Measurements from ENCODE around the gene IRF3. TPM values are rescaled to one million over a fixed set of nuclear protein-coding genes. Genes with fewer than 3 reads are reported as not detected.

The IRF3 gene
- total and polyA plus RNA-seq, 2 of the 4 experiments (the other 2 are of a cell fraction): 39.6 to 65.2 TPM

DNA sequence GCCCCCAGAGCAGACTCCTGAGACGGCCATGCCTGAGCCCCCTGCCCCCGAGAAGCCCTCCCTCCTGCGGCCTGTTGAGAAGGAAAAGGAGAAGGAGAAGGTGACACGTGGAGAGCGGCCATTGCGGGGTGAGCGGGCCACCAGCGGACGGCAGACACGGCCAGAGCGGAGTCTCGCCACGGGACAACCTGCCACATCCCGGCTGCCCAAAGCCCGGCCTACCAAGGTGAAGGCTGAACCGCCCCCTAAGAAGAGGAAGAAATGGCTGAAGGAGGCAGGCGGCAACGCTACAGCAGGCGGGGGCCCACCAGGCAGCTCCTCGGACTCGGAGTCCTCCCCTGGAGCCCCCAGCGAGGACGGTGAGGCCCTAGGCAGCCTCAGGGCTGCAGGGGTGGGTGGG is 49.8 kb downstream of the IRF3 start:
- Histone ChIP-seq H2AK9ac (replicated peaks; ENCODE audit: low read depth, low read length, poor library complexity) (no peak overlapping the region), H3K4me2 (ENCODE audit: low read depth, low read length) (no peak overlapping the region), H4K20me1 (ENCODE audit: insufficient read depth, low read length) (peaks cover 29% of the 10 kb centered on the region), H3K9ac (ENCODE audit: low read depth, low read length) (no peak overlapping the region), H2BK20ac (ENCODE audit: low read depth, low read length) (no peak overlapping the region), H3K23ac (ENCODE audit: low read depth, low read length) (no peak overlapping the region), H4K91ac (ENCODE audit: insufficient read depth, low read depth, low read length) (no peak overlapping the region), H3K9me1 (ENCODE audit: insufficient read depth, low read length) (peaks cover 10% of the 10 kb centered on the region), H3K27me3 (ENCODE audit: control insufficient read depth, insufficient read depth, low read length) (no peaks in the 10 kb centered on the region), H4K5ac (ENCODE audit: low read depth, low read length) (no peak overlapping the region), H3K56ac (ENCODE audit: extremely low read depth, insufficient read depth, low read length) (no peak overlapping the region), H3K4me3 (ENCODE audit: insufficient read depth, low read depth, low read length) (no peak overlapping the region), H2AK5ac (ENCODE audit: low read depth, low read length) (no peak overlapping the region), H2BK15ac (ENCODE audit: low read depth, low read length) (no peak overlapping the region), H3K14ac (replicated peaks; ENCODE audit: low read depth, low read length) (no peak overlapping the region), H2AFZ (replicated peaks; ENCODE audit: low read length, poor library complexity) (peak overlapping the region; percentile 19), H3K27ac (ENCODE audit: insufficient read depth, low read length) (no peak overlapping the region), H4K8ac (ENCODE audit: low read depth in 2 of 2, low read length in 2 of 2) (no peak overlapping the region), H3K18ac (ENCODE audit: low read depth, low read length) (no peak overlapping the region), H2BK120ac (ENCODE audit: low read depth, low read length) (no peak overlapping the region), H2BK5ac (ENCODE audit: low read depth, low read length, poor library complexity, severe bottlenecking) (no peak overlapping the region), H3K36me3 (ENCODE audit: control insufficient read depth, insufficient read depth, low read length) (peaks cover 40% of the 10 kb centered on the region), H3K4ac (ENCODE audit: low read depth, low read length) (no peak overlapping the region), H3K4me1 (ENCODE audit: control insufficient read depth, insufficient read depth, low read length) (peaks cover 16% of the 10 kb centered on the region), H3K9me3 (ENCODE audit: control insufficient read depth, insufficient read depth, low read length) (no peaks in the 10 kb centered on the region), H3K79me1 (ENCODE audit: low read depth in 1 of 2, low read length in 2 of 2) (peaks cover 36 to 78% of the 10 kb centered on the region in 2 experiments)
- DNase-seq (no peak), ATAC-seq (ENCODE audit: low read depth) (no peak)
- intact Hi-C loops (cut with micrococcal nuclease): no loop called here
- 100% methylated on average over 11 of the region's 23 CpGs; no CpG with 5 or more reads in 1 of the 2 experiments for WGBS, 2 experiments (ENCODE audit: extremely low coverage in 2 of 2, insufficient read length in 1 of 2)
- ChIA-PET POLR2A (ENCODE audit: unreplicated experiment) (no interaction called here), CTCF (no interaction called here)
- dilution Hi-C loops (cut with HindIII; ENCODE audit: low sequenced_read_pairs, unreplicated experiment): no loop called here
- in situ Hi-C loops (cut with MboI; ENCODE audit: low sequenced_read_pairs): no loop called here
- no TSS peak for BruUV-seq (replicated peaks)
- TF ChIP-seq POLR2A (IDR thresholded peaks at IDR 0.05; ENCODE audit: low read depth, low read length) (no peak), CEBPB (IDR thresholded peaks at IDR 0.05; ENCODE audit: low read depth, low read length) (no peak), FOS (IDR thresholded peaks at IDR 0.05; ENCODE audit: low read depth, low read length) (no peak), NFE2L2 (IDR thresholded peaks at IDR 0.05; ENCODE audit: low read depth, low read length) (no peak), MAFK (IDR thresholded peaks at IDR 0.05; ENCODE audit: low read depth, low read length) (no peak), SMC3 (IDR thresholded peaks at IDR 0.05; ENCODE audit: low read depth, low read length) (no peak), MXI1 (IDR thresholded peaks at IDR 0.05; ENCODE audit: borderline replicate concordance, low read depth, low read length) (no peak)
- TF ChIP-seq, protein P1, sequence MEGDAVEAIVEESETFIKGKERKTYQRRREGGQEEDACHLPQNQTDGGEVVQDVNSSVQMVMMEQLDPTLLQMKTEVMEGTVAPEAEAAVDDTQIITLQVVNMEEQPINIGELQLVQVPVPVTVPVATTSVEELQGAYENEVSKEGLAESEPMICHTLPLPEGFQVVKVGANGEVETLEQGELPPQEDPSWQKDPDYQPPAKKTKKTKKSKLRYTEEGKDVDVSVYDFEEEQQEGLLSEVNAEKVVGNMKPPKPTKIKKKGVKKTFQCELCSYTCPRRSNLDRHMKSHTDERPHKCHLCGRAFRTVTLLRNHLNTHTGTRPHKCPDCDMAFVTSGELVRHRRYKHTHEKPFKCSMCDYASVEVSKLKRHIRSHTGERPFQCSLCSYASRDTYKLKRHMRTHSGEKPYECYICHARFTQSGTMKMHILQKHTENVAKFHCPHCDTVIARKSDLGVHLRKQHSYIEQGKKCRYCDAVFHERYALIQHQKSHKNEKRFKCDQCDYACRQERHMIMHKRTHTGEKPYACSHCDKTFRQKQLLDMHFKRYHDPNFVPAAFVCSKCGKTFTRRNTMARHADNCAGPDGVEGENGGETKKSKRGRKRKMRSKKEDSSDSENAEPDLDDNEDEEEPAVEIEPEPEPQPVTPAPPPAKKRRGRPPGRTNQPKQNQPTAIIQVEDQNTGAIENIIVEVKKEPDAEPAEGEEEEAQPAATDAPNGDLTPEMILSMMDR (conservative IDR thresholded peaks at IDR 0.05; ENCODE audit: low read depth, low read length): no peak

Measured in IMR-90 (cell line).